Erythroblast (primary cell): Measurements from ENCODE around the gene ASTL.
"Not testable (repeated sequence)": the region's sequence is repeated elsewhere in the genome, so short reads cannot be mapped to it uniquely, and the experiment has no call there.

Experiments
- DNase-seq, 2 experiments: peaks; one replicate each; lab custom pipeline; 2025; lab: John Stamatoyannopoulos, UW
- GATA1 ChIP-seq: IDR thresholded peaks from 2 replicates; pipeline ENCODE4 v1.6.1; 2011; ENCODE audit warnings: low read depth, mild to moderate bottlenecking, control low read depth, low read length, moderate library complexity
- POLR2A ChIP-seq: IDR thresholded peaks from 2 replicates; pipeline ENCODE4 v1.6.1; 2011; ENCODE audit warnings: mild to moderate bottlenecking, low read length

The ASTL gene

DNA sequence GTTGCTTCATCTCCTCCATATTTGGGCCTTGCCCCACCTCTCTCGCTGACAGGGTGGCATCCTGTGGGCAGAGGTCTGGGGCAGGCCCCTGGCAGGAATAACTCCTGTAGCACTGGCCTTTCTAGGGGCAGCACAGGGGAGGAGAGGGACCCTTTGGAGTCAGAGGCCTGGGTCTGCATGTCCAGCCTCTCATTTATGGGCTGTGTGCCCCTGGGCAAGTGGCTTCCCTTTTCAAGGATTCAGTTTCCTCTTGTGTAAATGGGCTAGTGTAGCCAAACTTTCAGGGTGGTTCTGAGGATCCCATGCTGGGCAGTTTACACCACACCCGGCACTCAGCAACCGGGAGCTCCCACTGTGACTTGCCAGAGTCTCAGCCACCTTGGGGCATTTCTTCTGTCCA is 45.4 kb downstream of the ASTL start:
- no peak for DNase-seq
- TF ChIP-seq POLR2A = no peak
- TF ChIP-seq GATA1 = no peak

DNA sequence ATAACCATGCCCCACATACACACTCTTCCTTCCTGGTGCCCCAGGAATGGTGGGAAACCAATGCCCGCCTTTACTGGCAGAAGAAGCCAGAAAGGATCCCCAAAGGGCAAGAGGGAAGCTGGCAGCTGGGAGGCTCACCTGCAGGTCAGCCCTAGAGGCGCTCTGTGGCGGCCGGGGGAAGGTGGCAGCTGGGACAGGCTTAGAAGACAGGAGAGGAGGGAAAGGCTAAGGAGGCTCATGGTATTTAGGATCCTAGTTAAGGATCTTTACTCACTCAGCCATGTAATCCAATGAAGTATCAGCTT is 45.8 kb downstream of the ASTL start:
- no peak for TF ChIP-seq POLR2A
- TF ChIP-seq GATA1 = no peak
- no peak for DNase-seq

DNA sequence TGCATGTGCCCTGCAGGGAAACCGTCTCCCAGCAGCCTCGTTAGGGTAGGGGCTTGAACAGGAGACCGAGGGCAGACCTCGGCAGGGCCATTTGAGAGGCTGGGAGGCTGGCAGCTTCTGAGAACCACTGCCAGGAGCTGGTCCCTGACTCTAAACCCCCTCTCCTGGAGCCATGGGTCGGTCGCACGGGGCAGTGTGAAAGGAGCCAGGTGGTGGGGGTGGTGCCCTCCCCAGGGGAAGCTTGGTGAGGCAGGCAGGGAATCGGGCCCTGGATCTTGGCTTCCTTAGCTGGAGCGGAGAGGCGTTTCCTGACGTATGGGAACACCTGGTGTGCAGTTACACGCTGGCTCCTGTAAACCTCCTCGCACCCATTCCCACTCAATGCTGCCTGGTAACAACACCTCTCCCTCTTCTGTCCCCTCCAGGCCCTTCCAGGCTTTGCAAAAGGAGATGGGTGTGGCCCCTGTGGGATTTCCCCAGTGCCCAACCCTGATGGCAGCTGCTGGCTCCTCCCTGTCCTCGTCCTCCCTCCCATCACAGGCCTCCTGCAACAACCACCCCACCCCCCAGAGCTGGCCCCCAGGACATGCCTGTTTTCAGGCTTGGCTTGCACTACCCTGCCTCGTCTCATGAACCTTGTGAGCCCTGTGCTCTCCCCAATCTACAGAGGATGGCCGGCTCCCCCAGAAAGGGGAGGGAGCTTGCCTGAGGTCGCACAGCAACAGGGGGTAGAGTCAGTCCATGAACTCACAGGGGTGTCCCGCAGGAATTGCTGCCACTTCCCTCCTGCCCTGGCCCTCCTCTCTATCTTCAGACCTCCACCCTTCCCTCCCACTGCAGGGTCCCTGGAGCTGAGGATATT is 46.4 kb downstream of the ASTL start:
- no peak for DNase-seq
- TF ChIP-seq GATA1 (no peak), POLR2A (no peak)

DNA sequence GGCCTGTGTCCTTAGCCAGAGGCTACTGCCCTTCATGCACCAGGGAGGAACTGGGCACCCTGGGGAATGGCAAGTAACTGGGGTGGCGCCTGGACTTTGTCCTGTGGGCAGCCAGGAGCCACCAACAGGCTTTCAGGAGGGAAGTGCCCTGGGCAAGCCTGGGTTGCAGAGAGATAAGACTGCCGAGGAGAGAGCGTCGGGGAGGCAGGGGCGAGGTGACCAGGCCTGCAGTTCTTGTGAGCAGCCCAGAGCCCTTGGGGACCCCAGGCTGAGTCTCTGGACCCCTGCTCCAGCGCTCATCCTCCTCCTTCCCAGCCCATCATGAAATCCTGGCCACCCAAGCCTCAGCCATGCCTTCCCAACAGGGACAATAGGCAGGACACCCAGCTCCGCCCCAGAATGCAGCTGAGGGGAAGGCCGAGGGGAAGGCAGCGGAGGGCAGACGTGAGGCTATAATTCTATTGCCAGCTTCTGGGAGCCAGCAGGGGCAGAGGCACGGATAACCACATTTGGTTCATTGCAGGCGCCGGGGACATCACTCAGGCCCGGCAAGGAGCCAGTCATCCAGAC is 47.1 kb downstream of the ASTL start:
- TF ChIP-seq GATA1 = no peak
- no peak for TF ChIP-seq POLR2A
- DNase-seq = no peak

- TF ChIP-seq POLR2A = no peak
- no peak for TF ChIP-seq GATA1
- no peak for DNase-seq
Measured at GRCh38 chr2:96090196-96090926, 47.9 kb downstream of the ASTL start.

DNA sequence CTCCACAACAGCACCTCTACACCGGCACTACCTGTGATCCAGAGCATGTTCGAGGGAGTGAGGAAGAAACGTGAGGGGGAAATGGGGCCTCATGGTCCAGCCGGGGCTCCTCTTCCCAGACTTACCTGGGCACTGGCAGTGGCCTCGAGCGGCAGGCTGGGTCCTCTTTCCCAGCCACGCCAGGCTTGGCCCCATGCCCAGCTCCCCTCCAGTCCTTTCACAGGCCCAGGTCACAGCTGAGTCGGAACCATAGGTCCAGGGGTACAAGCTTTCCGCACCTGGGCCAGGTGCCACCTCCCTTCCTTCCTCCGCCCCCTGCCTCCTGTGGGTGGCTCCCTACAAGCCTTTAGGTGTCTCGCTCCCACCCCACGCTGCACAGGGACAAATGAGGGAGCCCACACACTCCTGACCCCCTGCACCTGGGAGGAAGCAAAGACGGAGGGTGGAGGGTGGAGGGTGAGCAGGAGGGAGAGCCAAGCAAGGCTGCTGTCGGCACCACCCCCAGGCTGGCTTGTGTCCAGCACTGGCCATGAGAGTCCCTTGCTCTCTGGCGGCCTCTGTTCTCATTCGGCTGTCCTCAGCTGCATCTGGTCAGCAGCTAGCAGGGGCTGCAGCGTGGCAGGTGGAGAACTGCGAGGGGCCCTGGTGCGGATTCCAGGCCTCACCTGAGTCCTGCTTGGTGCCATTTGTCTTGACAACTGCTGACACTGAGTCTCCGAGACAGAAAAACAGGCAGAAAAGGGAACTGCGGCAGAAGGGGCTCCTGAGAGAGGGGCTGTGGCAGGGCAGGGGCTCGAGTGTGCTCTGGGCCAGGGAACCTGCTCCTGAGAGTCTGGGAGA is 48.7 kb downstream of the ASTL start:
- no peak for TF ChIP-seq GATA1
- TF ChIP-seq POLR2A = no peak
- no peak for DNase-seq

DNA sequence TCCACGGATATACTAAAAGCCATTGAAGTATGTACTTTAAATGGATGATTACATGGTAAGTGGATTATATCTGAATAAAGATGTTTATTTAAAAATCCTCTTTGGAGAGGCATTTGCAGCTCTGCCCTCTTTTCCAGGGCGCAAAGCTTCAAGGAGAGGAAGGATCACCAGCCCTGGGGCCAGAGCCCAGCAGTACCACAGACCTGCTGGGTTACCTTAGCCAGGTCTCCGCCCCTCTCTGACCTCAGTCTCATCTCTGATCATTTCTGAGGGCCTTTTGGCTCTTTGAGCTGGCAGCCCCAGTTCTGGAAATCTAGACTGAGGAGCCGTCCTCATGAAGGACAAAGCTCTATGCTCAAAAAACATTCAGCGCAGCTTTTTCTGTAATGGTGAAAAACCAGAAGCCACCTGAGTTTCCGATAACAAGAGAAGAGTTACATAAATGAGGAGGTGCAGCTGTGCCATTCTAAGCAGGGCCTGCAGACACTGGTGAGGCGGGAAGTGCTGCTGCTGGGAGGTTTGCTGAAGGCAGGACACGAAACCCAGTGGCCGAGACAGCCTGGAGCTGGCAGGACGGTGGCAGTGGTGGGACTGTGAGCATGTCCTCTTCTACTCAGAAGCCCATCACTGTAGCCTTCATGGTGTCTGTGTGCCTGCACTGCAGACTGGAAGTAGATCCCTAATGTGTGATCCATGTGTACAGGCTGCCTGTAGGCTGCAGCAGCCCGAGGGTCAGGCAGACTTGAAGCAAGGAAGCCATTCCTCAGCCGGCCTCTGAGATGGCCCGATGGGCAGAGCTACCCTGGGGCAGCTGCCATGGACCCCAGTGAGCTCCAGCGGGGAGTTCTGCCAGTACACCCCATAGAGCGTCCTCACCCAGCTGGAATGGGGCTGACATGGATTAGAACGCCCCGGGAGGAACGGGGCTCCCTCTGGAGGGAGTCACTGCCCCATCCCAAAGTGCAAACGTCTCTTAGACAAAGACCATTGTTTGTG is 49.7 kb downstream of the ASTL start:
- no peak for DNase-seq
- TF ChIP-seq GATA1 (no peak), POLR2A (no peak)

DNA sequence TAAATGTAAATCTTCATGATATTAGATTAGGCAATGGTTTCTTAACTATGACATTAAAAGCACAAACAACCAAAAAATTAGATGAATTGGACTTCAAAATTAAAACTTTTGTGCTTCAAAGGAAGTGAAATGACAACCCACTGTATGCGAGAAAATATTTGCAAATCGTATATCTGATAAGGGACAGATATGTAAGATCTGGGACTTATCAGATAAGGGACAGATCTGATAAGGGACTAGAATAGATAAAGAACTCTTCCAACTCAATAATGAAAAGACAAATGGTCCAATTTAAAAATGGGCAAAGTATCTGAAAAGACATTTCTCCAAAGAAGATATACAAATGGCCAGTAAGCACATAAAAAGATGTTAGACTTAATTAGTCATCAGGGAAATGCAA is 51.2 kb downstream of the ASTL start:
- TF ChIP-seq GATA1 (no peak), POLR2A (no peak)

GRCh38 chr2:96085541-96086355 is 52.6 kb downstream of the ASTL start:
- no peak for DNase-seq
- TF ChIP-seq GATA1 = no peak
- TF ChIP-seq POLR2A = no peak

More for the DNA sequence above, 51.2 kb downstream of the ASTL start:
- DNase-seq = no peak

DNA sequence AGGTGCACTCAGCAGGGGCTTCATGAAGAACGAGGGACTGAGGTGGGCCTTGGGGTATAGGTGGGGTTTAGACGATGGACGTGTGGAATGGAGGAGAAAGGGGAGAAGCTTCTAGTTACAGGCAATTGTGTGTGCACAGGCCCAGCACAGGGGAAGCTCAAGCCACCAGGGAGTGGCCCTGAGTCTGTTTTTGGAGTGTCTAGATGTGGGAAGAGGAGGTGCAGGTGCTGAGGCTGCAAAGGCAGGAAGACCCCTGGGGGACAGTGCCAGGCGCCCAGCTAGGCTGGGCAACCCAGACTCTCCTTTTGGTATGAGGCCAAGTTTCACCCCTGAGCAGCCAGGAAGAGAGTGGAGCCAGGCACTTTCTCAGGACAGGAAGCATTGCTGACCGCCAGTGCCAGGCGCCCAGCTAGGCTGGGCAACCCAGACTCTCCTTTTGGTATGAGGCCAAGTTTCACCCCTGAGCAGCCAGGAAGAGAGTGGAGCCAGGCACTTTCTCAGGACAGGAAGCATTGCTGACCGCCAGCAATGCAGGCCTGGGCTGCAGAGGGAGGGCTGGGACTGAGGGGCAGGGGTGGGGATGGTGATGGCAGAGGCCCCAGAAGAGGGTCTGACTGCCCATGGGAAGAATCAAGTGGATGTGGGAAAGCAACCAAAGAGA is 53.3 kb downstream of the ASTL start:
- DNase-seq = not testable (repeated sequence)
